GM23338 (cell line): ENCODE results near the gene NR2C2. TPM values are rescaled to one million over a fixed set of nuclear protein-coding genes. Genes with fewer than 3 reads are reported as not detected.

Experiments used
- ATAC-seq: fragments of 200-7000 bp; cut with Tn5 transposase; 3 replicates; pipeline ENCODE4 v1.9.1; 2020
- DNase-seq: peaks from one replicate; pipeline ENCODE4 v3.0.0-alpha.2; 2015; ENCODE audit warnings: low spot score
- H2AFZ ChIP-seq: fragments of 200-600 bp; sonication (generic); 2 replicates; pipeline ENCODE4 v1.8.0; 2016; ENCODE audit warnings: antibody characterized with exemption, mild to moderate bottlenecking, moderate library complexity
- H3F3A ChIP-seq: fragments of 200-600 bp; sonication (generic); replicated peaks from 2 replicates; pipeline ENCODE4 v1.8.0; 2017; ENCODE audit warnings: antibody characterized with exemption, mixed run types, low read depth
- H3K27ac ChIP-seq: fragments of 200-600 bp; sonication (generic); 2 replicates; pipeline ENCODE4 v1.6.1; 2016; ENCODE audit warnings: low read depth
- H3K27me3 ChIP-seq: fragments of 200-600 bp; sonication (generic); 2 replicates; pipeline ENCODE4 v1.8.0; 2016; ENCODE audit warnings: mild to moderate bottlenecking, mixed run types, moderate library complexity; ENCODE audit not compliant: insufficient read depth
- H3K36me3 ChIP-seq: fragments of 200-600 bp; sonication (generic); 2 replicates; pipeline ENCODE4 v1.8.0; 2016; ENCODE audit warnings: mild to moderate bottlenecking; ENCODE audit not compliant: insufficient read depth
- H3K4me1 ChIP-seq: fragments of 200-600 bp; sonication (generic); 2 replicates; pipeline ENCODE4 v1.8.0; 2016; ENCODE audit warnings: mild to moderate bottlenecking, moderate library complexity; ENCODE audit not compliant: insufficient read depth
- H3K4me2 ChIP-seq: fragments of 200-600 bp; sonication (generic); 2 replicates; pipeline ENCODE4 v1.7.1; 2017; ENCODE audit warnings: mixed run types
- H3K4me3 ChIP-seq: fragments of 200-600 bp; sonication (generic); 2 replicates; pipeline ENCODE4 v1.6.1; 2016; ENCODE audit warnings: mixed run types
- H3K79me2 ChIP-seq: fragments of 200-600 bp; sonication (generic); replicated peaks from 2 replicates; pipeline ENCODE4 v1.8.0; 2017; ENCODE audit warnings: mild to moderate bottlenecking; ENCODE audit not compliant: insufficient read depth
- H3K9me2 ChIP-seq: fragments of 200-600 bp; sonication (generic); 2 replicates; pipeline ENCODE4 v1.8.0; 2017; ENCODE audit not compliant: insufficient read depth
- H4K20me1 ChIP-seq: fragments of 200-600 bp; sonication (generic); replicated peaks from 2 replicates; pipeline ENCODE4 v1.8.0; 2017; ENCODE audit warnings: mild to moderate bottlenecking; ENCODE audit not compliant: insufficient read depth
- H3K27ac Mint-ChIP-seq: 2 replicates; pipeline ENCODE4 v1.8.0; 2020; ENCODE audit warnings: inconsistent platforms, mild to moderate bottlenecking, moderate library complexity, mixed read lengths
- H3K27me3 Mint-ChIP-seq: 3 replicates; pipeline ENCODE4 v1.8.0; 2022; ENCODE audit warnings: low read depth, mild to moderate bottlenecking, moderate library complexity, mixed read lengths, inconsistent platforms; ENCODE audit not compliant: insufficient read depth, poor library complexity
- H3K36me3 Mint-ChIP-seq: 3 replicates; pipeline ENCODE4 v1.8.0; 2021; ENCODE audit warnings: low read depth, mild to moderate bottlenecking, inconsistent platforms, moderate library complexity, mixed read lengths
- H3K4me1 Mint-ChIP-seq: 3 replicates; pipeline ENCODE4 v1.8.0; 2020; ENCODE audit warnings: mild to moderate bottlenecking, inconsistent platforms, mixed read lengths
- H3K4me3 Mint-ChIP-seq: 3 replicates; pipeline ENCODE4 v1.8.0; 2021; ENCODE audit warnings: moderate library complexity, mild to moderate bottlenecking, inconsistent platforms, mixed read lengths
- H3K9me3 Mint-ChIP-seq: 3 replicates; pipeline ENCODE4 v1.8.0; 2020; ENCODE audit warnings: moderate library complexity, mild to moderate bottlenecking, inconsistent platforms, mixed read lengths
- CREB1 ChIP-seq: fragments of 250-450 bp; sonication (Bioruptor Pico); IDR thresholded peaks from 2 replicates; pipeline ENCODE4 v1.5.0; 2020; ENCODE audit warnings: low read depth, mild to moderate bottlenecking, moderate library complexity
- CTCF ChIP-seq, 2 experiments: fragments of 200-600 bp in 1 of 2; sonication (generic) in 1 of 2; conservative IDR thresholded peaks; 2 replicates each; pipeline versions ENCODE4 v1.5.1 to v1.6.1; 2016 to 2017; ENCODE audit warnings: antibody characterized with exemption in 2 of 2, low read depth in 2 of 2, mild to moderate bottlenecking in 2 of 2, moderate library complexity in 1 of 2
- ETS1 ChIP-seq: IDR thresholded peaks from 2 replicates; pipeline ENCODE4 v1.6.1; 2016; ENCODE audit warnings: antibody characterized with exemption
- EZH2 ChIP-seq: fragments of 200-600 bp; sonication (generic); IDR thresholded peaks from one replicate; pipeline ENCODE4 v1.8.0; 2017; ENCODE audit warnings: antibody characterized with exemption, mild to moderate bottlenecking, low read depth; ENCODE audit not compliant: unreplicated experiment
- EZH2phosphoT487 ChIP-seq: fragments of 200-600 bp; sonication (generic); IDR thresholded peaks from one replicate; pipeline ENCODE4 v1.8.1; 2018; ENCODE audit warnings: antibody characterized with exemption; ENCODE audit not compliant: unreplicated experiment
- JUNB ChIP-seq: IDR thresholded peaks from one replicate; pipeline ENCODE4 v1.6.1; 2016; ENCODE audit warnings: antibody characterized with exemption; ENCODE audit not compliant: unreplicated experiment
- NANOG ChIP-seq: IDR thresholded peaks from 2 replicates; pipeline ENCODE4 v1.6.1; 2016; ENCODE audit warnings: antibody characterized with exemption, borderline replicate concordance
- POLR2AphosphoS5 ChIP-seq: IDR thresholded peaks from 2 replicates; pipeline ENCODE4 v1.6.1; 2016; ENCODE audit warnings: antibody characterized with exemption, low read depth
- STAT1 ChIP-seq: IDR thresholded peaks from one replicate; pipeline ENCODE4 v1.6.1; 2016; ENCODE audit warnings: antibody characterized with exemption; ENCODE audit not compliant: unreplicated experiment
- ZNF114 ChIP-seq: fragments of 250-450 bp; sonication (Bioruptor Pico); IDR thresholded peaks from 2 replicates; pipeline ENCODE4 v1.5.0; 2020; ENCODE audit warnings: mild to moderate bottlenecking, moderate library complexity
- ZNF331 ChIP-seq: fragments of 250-450 bp; sonication (Bioruptor Pico); IDR thresholded peaks from 2 replicates; pipeline ENCODE4 v1.5.0; 2020; ENCODE audit warnings: low read depth, mild to moderate bottlenecking, moderate library complexity
- polyA plus RNA-seq: library from polyadenylated mRNA; unstranded; fragments of >200 nt; fragmentation: Nextera tagmentation; extraction: Ambion mirVana; gene quantifications from 2 replicates; pipeline ENCODE4 v1.2.1, GENCODE V29; 2016
- total RNA-seq: library from RNA; depleted of rRNA; stranded (reverse); fragments of >200 nt; shearing (Covaris generic); gene quantifications from 2 replicates; pipeline ENCODE4 v1.2.3, GENCODE V29; 2014
- TF ChIP-seq, protein P1 (sequence below): fragments of 250-450 bp; sonication (Bioruptor Pico); IDR thresholded peaks from 2 replicates; pipeline ENCODE4 v1.5.0; 2020; ENCODE audit warnings: mild to moderate bottlenecking, moderate library complexity
- TF ChIP-seq, protein P2 (sequence below): IDR thresholded peaks from one replicate; pipeline ENCODE4 v1.6.1; 2018; ENCODE audit warnings: antibody characterized with exemption; ENCODE audit not compliant: unreplicated experiment

NR2C2 gene
- total and polyA plus RNA-seq, 2 experiments from 2014 or later: 12.0 to 57.2 TPM

GRCh38 chr3:15053541-15053940 lies 106.2 kb downstream of the NR2C2 start:
- Histone ChIP-seq H3K79me2 (peaks cover 77% of the 10 kb centered on the region), H3K36me3 (peaks cover 41% of the 10 kb centered on the region), H3K27me3 (no peaks in the 10 kb centered on the region), H3K9me2 (no peaks in the 10 kb centered on the region), H3K4me3 (no peak overlapping the region), H3K27ac (no peak overlapping the region), H2AFZ (no peak overlapping the region), H3K4me2 (no peak overlapping the region), H4K20me1 (peaks cover 47% of the 10 kb centered on the region), H3F3A (peaks cover 13% of the 10 kb centered on the region; the same call in 1 of the 2 replicates), H3K4me1 (no peaks in the 10 kb centered on the region)
- Mint-ChIP-seq H3K9me3 (no peaks in the 10 kb centered on the region; the same call in 2 of the 3 replicates), H3K4me1 (peaks cover 18% of the 10 kb centered on the region), H3K4me3 (no peak overlapping the region), H3K36me3 (peaks cover 66% of the 10 kb centered on the region), H3K27me3 (peaks cover 2% of the 10 kb centered on the region), H3K27ac (no peak overlapping the region)
- ATAC-seq: no peak
- no peak for DNase-seq
- TF ChIP-seq ZNF331 (no peak), JUNB (no peak), POLR2AphosphoS5 (no peak), ETS1 (no peak), ZNF114 (CRISPR knock-in tag) (no peak), CTCF (conservative IDR thresholded peaks at IDR 0.05; ENCODE audit: low read depth in 2 of 2) (no peak), CREB1 (CRISPR knock-in tag) (no peak), STAT1 (no peak), EZH2phosphoT487 (no peak), EZH2 (no peak), NANOG (no peak)
- TF ChIP-seq, protein P1, sequence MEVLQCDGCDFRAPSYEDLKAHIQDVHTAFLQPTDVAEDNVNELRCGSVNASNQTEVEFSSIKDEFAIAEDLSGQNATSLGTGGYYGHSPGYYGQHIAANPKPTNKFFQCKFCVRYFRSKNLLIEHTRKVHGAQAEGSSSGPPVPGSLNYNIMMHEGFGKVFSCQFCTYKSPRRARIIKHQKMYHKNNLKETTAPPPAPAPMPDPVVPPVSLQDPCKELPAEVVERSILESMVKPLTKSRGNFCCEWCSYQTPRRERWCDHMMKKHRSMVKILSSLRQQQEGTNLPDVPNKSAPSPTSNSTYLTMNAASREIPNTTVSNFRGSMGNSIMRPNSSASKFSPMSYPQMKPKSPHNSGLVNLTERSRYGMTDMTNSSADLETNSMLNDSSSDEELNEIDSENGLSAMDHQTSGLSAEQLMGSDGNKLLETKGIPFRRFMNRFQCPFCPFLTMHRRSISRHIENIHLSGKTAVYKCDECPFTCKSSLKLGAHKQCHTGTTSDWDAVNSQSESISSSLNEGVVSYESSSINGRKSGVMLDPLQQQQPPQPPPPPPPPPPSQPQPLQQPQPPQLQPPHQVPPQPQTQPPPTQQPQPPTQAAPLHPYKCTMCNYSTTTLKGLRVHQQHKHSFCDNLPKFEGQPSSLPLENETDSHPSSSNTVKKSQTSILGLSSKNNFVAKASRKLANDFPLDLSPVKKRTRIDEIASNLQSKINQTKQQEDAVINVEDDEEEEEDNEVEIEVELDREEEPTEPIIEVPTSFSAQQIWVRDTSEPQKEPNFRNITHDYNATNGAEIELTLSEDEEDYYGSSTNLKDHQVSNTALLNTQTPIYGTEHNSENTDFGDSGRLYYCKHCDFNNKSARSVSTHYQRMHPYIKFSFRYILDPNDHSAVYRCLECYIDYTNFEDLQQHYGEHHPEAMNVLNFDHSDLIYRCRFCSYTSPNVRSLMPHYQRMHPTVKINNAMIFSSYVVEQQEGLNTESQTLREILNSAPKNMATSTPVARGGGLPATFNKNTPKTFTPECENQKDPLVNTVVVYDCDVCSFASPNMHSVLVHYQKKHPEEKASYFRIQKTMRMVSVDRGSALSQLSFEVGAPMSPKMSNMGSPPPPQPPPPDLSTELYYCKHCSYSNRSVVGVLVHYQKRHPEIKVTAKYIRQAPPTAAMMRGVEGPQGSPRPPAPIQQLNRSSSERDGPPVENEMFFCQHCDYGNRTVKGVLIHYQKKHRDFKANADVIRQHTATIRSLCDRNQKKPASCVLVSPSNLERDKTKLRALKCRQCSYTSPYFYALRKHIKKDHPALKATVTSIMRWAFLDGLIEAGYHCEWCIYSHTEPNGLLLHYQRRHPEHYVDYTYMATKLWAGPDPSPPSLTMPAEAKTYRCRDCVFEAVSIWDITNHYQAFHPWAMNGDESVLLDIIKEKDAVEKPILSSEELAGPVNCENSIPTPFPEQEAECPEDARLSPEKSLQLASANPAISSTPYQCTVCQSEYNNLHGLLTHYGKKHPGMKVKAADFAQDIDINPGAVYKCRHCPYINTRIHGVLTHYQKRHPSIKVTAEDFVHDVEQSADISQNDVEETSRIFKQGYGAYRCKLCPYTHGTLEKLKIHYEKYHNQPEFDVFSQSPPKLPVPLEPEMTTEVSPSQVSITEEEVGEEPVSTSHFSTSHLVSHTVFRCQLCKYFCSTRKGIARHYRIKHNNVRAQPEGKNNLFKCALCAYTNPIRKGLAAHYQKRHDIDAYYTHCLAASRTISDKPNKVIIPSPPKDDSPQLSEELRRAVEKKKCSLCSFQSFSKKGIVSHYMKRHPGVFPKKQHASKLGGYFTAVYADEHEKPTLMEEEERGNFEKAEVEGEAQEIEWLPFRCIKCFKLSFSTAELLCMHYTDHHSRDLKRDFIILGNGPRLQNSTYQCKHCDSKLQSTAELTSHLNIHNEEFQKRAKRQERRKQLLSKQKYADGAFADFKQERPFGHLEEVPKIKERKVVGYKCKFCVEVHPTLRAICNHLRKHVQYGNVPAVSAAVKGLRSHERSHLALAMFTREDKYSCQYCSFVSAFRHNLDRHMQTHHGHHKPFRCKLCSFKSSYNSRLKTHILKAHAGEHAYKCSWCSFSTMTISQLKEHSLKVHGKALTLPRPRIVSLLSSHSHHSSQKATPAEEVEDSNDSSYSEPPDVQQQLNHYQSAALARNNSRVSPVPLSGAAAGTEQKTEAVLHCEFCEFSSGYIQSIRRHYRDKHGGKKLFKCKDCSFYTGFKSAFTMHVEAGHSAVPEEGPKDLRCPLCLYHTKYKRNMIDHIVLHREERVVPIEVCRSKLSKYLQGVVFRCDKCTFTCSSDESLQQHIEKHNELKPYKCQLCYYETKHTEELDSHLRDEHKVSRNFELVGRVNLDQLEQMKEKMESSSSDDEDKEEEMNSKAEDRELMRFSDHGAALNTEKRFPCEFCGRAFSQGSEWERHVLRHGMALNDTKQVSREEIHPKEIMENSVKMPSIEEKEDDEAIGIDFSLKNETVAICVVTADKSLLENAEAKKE (CRISPR knock-in tag): no peak
- TF ChIP-seq, protein P2, sequence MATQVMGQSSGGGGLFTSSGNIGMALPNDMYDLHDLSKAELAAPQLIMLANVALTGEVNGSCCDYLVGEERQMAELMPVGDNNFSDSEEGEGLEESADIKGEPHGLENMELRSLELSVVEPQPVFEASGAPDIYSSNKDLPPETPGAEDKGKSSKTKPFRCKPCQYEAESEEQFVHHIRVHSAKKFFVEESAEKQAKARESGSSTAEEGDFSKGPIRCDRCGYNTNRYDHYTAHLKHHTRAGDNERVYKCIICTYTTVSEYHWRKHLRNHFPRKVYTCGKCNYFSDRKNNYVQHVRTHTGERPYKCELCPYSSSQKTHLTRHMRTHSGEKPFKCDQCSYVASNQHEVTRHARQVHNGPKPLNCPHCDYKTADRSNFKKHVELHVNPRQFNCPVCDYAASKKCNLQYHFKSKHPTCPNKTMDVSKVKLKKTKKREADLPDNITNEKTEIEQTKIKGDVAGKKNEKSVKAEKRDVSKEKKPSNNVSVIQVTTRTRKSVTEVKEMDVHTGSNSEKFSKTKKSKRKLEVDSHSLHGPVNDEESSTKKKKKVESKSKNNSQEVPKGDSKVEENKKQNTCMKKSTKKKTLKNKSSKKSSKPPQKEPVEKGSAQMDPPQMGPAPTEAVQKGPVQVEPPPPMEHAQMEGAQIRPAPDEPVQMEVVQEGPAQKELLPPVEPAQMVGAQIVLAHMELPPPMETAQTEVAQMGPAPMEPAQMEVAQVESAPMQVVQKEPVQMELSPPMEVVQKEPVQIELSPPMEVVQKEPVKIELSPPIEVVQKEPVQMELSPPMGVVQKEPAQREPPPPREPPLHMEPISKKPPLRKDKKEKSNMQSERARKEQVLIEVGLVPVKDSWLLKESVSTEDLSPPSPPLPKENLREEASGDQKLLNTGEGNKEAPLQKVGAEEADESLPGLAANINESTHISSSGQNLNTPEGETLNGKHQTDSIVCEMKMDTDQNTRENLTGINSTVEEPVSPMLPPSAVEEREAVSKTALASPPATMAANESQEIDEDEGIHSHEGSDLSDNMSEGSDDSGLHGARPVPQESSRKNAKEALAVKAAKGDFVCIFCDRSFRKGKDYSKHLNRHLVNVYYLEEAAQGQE: no peak
